NCI-H345 (cell line): ENCODE results near the gene SMIM14.

Source experiments
- DNase-seq: peaks from one replicate; lab custom pipeline; 2025; lab: John Stamatoyannopoulos, UW

The SMIM14 gene

DNA sequence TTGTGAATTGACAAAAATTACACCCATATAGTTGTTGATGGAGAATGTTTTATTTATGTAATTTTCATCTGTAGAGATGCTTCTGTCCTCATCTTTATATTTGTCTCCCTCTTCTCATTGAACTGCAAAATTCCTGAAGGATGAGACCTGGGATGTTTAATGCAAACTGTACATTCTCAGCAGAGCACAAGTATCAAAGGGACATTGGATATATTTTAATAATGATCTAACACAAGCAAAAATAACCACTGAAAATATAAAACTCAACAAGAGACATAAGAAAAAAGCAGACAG, 140.0 kb downstream of the SMIM14 start:
- no peak for DNase-seq

DNA sequence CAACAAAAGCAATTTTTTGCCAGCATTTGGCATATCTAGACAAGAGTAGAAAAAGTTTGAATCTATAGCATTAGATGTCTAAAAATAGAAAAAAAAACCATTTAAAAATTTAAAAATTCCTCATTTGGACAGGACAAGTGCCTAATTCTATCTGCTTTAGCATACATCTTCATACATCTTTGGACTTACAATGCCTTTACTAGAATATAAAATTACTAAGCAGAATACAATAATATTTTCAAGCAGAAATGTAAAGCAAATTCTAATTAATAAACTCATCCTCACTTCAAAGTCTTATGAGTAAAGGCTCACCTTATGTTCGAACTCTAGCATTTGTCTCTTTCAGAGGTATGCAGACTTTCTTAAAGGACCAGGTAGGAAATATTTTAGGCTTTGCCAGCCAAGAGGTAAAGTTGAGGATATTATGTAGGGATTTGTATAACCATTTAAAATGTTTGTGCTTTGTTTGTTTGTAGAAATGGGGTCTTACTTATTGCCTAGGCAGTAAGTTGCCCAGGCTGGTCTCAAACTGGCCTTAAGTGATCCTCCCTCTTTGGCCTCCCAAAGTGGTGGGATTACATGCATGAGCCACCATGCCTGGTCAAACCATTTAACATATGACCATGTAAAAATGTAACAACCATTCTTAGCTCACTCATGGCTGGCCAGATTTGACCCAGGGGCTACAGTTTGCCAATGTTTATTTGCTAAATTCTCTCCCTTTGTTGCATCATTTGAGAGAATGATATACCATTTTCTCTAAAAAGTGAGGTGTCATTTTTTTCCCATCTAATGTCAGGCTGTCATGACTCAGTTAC, 140.5 kb downstream of the SMIM14 start:
- no peak for DNase-seq
